GM12873 (cell line): ENCODE measurements around the gene MCRIP1.

ENCODE experiments used
- CTCF ChIP-seq: IDR thresholded peaks from 2 replicates; pipeline ENCODE4 v1.5.1; 2012; ENCODE audit warnings: low read depth, mild to moderate bottlenecking, moderate library complexity, low read length, control low read depth; ENCODE audit not compliant: insufficient read depth; ENCODE audit errors: missing control alignments

Gene MCRIP1

GRCh38 chr17:81817758-81818147 is 15.3 kb downstream of the MCRIP1 start:
- TF ChIP-seq CTCF, result no peak

GRCh38 chr17:81815646-81815986 is 17.5 kb downstream of the MCRIP1 start:
- TF ChIP-seq CTCF, result no peak

DNA sequence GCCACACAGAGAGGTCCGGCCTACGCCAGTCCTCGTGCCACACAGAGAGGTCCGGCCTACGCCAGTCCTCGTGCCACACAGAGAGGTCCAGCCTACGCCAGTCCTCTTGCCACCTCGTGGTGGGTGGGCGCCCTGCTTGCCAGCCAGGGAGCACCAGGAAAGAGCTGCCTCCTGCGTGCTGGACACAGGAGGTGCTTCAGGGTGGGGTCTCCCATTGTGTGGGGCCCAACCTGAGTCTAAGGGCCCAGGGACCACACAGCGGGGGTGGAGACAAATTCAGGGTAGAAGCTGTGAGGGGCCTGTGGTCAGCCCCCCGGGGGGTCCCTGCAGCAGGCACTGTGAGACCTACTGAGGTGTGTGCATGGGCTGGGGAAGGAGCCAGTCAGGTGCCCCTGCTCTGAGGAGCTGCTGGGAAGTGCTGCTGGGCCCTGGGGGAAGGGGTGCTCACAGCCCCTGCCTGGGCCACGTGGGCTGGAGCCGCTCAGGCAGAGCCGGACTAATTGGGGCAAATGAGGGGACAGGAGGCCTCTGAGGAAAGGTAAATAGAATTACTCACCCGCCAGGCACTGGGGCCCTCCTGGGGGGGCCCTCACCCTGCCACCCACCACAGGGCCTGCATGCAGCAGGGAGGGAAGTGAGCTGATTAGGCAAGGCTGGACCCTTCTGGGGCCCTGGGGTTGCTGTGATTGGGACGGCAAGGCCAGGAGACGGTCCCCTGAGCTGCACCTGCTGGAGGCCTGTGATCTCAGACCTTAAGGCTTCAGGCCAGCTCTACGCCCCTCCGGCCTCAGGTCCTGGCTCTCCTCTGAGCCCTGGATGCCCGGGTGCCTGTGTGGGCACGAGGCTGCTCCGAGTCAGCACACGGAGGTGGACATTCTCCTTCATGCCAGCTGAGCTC is 18.1 kb downstream of the MCRIP1 start:
- TF ChIP-seq CTCF, result no peak

- TF ChIP-seq CTCF, result no peak
These were observed 19.0 kb downstream of the MCRIP1 start for GRCh38 chr17:81813861-81814683.

- TF ChIP-seq CTCF, result no peak
These were observed 19.8 kb downstream of the MCRIP1 start for GRCh38 chr17:81813371-81813684.

DNA sequence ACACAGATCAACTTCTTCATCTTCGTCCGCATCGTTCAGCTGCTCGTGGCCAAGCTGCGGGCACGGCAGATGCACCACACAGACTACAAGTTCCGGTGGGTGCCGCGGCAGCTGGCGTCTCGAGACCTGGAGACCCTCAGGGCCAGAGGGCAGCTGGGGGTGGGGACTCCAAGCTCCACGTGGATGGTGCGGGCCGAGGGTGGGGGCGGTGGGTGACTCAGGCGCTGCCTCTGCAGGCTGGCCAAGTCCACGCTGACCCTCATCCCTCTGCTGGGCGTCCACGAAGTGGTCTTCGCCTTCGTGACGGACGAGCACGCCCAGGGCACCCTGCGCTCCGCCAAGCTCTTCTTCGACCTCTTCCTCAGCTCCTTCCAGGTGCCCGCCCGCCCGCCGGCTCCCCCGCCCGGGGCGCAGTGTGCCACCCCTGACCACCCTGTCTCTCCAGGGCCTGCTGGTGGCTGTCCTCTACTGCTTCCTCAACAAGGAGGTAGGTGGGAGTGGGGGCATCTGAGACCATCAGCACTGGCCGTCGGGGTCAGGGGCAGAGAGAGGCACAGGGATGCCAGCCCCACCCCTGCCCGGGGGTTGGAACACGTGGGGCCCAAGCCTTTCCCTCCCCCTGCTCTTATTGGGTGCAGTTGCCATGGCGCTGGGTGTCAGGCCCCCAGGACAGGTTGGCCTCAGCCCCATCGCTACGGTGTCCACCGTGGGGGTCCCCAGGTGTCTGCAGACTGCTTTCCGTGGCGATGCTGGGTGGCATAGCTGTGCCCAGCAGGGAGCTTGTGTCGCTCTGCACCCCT is 20.3 kb downstream of the MCRIP1 start:
- no peak for TF ChIP-seq CTCF
